ENCODE data around the gene KBTBD12. TPM values are rescaled to one million over a fixed set of nuclear protein-coding genes. Genes with fewer than 3 reads are reported as not detected.

Gene KBTBD12
- total RNA-seq, 1 donor from 2014 or later = 2.2 TPM

DNA sequence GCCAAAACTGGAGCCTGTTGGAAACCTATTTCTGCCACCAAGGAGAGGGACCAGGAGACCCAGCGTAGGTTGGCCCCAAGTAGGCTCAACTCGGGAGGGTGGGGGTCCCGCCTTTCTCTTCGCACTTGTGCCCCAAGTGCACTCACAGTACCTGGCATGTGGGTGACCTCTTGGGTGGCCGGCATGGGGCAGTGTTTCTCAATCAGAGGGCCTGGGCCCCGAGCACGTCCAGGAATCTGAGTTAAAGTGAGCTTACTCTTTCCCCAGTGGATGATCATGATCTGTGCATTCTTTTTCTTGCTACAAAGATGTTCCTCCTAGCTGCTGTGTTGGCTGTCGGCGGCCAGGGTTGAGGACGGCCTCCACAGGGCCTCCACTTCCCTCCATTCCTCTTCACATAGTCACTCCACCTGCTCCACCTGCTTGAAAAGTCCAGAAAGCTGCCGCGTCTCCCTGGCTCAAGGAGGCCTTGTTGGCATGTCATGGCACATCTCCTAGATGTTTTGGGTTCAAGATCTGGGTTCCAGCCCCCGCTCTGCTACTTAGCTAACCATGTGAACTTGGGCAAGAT, 70.7 kb downstream of the KBTBD12 start:
- no peak for DNase-seq (ENCODE audit: low read depth)

DNA sequence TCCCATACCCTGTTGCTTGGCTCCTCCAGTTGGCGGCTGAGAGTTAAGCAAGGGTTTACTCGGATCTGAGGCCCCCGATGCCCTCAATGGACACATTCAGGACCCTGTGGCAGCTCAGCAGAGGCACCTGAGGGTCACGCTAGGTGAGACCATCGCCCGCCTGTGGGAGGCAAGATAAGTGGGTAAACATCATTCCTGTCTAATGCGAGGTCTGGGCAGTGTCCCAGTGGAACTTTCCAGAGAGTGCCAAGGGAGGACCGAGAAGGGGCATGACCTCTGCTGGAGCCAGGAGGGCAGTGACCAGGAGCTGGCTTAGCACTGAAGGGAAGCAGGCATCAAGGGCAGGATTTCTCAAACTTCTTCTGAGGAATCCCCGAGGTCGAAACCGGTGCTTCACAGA, 71.8 kb downstream of the KBTBD12 start:
- no peak for DNase-seq (ENCODE audit: low read depth)

DNA sequence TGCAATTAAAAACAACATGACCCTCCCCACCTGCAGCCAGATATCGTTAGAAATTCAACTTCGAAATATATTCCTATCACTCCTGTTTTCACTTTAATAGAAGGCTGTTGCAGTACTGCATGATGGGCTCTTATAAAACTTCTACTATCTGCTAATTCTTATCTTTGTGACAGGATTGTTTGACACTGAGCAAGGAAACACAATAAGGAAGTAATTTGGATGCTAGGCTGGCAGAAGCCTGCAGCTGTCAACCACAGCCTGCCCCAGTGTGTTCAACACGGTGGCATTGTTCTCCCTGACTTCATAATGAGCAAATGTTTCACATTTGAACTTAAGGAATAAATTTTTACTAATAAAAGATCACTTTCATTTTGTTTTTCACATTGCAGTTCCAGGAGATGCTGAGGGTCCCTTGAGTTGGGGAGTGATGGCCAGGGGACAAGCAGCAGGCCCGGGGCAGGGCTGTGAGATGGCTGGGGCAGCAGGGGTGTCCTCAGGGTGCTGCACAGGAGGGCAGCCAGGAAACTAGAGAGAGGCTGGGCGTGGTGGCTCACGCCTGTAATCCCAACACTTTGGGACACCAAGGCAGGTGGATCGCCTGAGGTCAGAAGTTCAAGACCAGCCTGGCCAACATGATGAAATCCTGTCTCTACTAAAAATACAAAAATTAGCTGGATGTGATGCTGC, 72.4 kb downstream of the KBTBD12 start:
- DNase-seq (ENCODE audit: low read depth) = no peak

DNA sequence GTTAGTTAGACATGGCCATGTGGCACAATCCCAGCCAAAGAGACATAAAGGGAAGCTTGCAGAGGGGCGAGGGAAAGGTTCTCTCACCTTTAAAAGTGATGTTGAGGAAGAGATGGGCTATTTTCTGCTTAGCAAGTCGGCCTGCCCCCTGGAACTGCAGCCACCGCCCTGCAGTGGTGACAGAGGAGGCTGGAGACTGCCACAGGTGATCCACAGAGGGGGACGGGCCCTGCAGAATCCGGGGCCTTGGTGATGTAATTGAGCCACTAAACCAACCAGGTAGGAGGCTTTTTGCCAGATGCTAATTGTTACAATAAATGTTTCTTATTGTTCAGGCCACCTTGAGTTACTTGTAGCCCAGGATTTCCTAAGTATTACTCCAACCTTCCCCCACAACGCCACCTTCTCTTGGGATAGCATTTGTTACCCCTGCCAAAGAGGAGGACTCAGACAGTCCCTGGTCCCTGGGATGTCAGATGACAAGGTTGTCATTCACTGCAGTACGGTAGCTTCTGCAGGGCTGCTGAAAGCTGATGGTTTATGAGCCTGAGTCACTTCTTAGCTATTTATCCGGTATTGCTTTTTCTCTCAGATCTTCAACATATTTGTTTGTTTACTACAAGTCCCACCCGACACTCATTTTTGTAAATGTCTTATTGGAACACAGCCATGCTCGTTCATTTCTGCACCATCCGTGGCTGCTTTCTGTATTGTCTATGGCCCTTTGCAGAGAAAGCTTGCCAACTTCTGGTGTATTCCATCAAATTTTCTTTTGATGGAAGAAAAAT, 73.9 kb downstream of the KBTBD12 start:
- DNase-seq (ENCODE audit: low read depth) = no peak

DNA sequence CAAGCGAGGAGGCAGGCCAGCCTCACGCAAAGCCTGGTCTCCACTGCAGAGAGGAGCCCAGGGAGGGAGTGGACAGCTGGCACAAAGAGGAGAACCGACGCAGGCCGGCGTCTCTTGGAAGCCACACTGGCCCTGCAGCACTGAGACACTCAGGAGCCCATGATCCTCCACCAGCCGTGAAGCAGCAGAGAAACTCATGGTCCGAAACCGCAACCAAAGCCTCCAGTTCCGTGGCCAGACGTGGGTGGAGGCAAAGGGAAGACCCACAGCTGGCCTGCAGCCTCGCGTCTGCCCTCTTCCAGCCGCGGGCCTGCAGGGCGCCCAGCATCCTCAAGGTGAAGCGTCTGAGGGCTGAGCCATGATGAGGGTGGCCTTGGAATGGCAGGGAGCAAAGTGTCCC, 75.0 kb downstream of the KBTBD12 start:
- no peak for DNase-seq (ENCODE audit: low read depth)

DNA sequence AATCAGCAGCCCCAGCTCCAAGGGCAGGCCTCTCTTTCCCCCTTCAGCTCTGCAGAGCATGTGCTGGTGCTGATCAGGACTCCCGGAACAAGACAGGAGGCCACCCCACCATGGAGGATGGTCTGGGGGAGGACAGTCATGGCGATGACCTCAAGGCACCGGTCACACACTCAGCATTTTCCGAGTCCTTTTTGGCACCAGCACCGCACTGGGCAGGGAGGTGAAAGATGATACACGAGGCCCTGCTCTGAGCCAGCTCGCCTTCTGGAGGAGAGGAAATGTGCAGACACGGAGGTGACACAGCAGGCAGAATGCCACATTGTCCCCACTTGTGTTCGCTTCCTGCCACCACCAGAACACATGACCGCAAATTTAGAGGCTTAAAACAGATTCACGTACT, 75.4 kb downstream of the KBTBD12 start:
- DNase-seq (ENCODE audit: low read depth) = no peak

DNA sequence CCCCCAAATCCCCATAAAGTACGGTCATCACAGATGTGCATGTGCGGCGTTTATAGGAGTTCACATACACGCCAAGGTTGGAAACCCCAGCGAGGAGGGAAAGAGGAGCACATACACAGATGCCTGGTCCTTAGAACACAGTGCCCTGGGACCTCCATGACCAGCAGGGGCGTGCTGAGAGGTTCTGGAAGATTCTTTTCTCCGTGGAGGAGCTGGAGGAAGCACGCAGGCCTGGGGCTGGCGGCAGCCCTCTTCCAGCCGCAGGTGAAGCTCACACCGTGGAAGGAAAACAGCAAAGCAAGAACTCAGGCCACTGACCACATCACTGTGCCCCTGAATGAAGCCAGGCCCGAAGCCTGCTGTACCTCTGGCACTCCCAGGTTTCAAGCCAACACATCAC, 76.2 kb downstream of the KBTBD12 start:
- DNase-seq (ENCODE audit: low read depth) = no peak

DNA sequence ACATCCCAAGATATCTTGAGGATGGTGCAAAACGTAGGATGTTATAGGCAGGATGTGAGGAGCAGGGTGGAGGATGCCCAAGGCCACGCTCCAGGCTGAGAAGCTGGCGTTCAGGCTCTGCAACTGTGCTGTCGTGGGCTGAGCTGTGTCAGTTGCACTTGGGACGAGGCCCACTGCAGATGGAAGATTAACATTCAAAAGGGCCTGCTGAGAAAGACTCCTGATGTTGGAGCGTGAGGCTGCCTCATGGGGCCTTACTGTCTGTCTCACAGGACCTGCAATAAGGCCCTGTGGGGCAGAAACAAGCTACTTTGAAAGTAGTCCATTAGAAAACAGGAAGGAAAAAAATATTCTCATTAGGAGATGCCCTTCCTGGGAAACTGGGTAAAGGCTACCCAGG, 76.6 kb downstream of the KBTBD12 start:
- DNase-seq (ENCODE audit: low read depth) = no peak

DNA sequence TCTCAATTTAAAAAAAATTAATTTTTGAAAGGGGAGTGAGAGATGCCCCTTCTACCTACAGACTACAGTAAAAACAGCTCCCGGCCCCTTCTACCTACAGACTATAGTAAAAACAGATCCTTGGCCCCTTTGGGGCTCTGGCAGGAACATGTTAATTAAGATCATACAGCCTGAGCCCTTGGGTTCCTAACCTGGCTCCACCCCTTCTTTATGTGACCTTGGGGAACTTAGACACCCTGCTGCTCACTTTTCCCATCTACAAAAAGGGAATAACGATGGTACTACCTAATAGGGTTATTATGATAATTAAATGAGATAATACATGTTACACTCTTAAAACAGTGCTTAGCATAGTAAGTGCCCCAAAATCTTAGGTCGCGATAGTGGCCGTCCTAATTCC, 77.1 kb downstream of the KBTBD12 start:
- DNase-seq (ENCODE audit: low read depth) = no peak

DNA sequence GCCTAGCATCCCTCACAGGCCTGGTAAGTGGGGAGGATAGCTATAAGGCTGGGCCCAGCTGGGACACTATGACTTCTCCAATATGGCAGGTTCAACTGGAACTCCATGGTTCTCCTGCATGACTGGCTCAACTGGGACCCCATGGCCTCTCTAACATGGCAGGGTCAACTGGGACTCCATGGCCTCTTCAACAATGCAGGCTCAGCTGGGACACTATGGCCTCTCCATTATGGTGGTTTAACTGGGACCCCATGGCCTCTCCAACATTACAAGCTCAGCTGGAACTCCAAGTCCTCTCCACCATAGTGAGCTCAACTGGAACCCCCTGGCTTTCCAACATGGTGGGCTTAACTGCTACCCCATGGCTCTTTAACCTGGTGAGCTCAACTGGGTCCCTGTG, 79.0 kb downstream of the KBTBD12 start:
- DNase-seq (ENCODE audit: low read depth) = no peak

DNA sequence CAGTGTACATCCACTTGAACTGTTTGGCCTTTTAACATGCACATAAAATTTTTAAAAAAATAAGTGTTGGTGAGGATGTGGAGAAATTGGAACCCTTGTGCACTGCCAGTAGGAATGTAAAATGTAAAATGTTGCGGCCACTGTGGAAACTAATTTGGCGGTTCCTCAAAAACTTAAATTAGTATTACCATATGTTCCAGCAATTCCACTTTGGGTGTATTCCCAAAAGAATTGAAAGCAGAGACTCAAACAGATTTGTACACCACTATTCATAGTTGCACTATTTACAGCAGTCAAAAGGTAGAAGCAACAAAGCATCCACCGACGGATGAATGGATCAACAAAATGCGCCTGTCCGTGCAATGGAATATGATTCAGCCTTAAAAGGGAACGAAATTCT, 82.0 kb downstream of the KBTBD12 start:
- no peak for DNase-seq (ENCODE audit: low read depth)

DNA sequence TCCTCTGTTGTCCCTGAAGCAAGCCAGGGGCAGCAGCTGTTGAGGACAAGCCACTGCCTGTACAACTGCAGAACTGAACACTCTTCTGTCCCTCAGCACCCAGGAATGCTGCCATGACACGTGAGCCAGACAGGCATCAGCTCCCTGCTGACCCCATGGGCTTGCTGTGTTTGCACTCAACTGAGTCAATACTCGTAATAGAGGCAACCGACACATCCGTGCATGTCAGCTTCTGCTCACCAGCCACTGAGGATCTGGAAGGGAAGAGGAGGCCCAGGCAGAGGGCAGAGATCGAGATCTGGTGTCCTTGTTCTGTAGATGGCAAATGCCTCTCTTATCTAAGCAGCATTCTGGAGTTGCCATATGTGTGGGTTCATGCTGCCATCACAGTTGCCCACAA, 82.9 kb downstream of the KBTBD12 start:
- DNase-seq (ENCODE audit: low read depth) = no peak

DNA sequence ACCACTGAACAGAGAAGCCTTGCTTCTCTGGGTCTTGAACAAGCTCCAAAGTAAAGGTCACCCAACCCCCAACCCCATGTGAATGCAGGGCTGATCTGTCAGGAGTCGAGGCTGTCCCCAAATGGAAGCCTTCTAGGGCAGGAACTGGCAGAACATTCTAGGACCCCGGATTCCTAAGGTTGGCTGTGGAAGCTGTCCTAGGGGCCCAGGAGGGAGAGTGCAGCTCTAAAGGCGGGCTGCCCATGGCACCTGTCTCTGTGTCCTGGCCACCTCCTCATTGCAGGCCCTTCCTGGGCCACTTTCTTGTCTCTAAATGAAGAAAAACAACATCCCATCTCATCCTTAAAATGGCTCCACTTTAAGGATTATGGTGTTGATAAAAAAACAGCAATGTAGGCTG, 83.6 kb downstream of the KBTBD12 start:
- no peak for DNase-seq (ENCODE audit: low read depth)

DNA sequence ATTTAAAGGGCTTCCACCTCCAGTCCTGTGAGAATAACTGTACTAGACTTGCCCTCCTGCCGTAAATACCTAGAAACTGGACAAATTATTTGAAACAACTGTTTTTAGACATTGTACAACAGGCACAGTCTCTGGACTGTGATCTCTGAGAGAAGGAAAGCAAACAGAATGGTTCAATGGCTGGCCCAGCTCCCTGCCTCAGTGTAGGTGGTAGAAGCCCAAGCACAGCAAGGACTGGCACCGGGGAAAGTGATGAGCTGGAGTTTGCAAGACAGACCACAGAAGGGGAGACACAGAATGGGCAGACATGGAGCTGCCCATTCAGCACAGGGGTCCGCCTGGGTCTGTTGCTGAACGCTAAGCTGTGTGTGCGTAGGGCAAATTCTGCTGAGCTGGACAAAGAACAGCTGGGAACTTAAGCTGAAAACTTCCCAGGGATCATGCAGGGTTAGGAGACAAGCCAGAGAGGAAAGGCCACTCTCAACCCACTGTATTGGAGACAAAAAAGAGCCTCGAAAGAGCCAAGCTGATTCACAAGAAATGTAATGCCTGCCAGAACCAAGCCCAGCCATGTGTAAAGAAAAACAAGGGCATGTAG, 84.6 kb downstream of the KBTBD12 start:
- DNase-seq (ENCODE audit: low read depth) = peak; percentile 28

DNA sequence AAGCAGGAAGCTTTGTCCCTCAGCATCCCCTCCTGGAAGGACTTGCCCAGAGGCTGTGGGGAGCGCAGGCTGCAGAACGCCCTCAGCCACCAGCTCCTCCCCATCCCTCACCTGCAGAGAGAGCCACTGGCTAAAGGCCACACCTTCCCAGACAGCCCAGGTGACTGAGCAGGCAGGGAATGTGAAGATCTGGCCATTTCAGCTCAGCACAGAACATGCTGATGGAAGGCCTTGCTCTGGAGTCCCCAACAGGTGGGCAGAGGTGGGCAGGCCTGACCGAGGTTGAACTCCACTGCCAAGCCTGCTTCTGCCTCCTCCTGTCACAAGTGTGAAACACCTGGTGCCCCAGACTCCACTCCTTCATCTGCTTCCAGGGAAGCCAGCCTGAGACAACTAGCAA, 86.5 kb downstream of the KBTBD12 start:
- no peak for DNase-seq (ENCODE audit: low read depth)

DNA sequence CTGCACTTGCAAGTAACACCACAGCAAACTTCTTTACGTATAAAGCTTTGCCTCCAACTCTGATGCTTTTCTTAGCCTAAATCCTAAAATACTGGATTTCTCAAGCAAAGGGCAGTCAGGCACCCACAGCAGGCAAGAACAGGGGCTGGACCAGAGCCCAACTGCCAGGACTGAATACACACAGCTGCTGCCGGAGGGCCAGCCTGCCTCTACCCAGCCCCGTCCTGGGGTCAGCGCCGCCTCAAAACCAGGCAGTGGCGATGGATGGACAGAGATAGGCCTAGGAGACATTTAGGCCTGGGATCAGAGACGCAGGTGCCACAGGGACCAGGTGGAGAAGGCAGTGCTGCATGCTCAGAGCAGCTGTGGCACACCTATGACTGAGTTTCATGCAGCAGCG, 89.6 kb downstream of the KBTBD12 start:
- DNase-seq (ENCODE audit: low read depth) = no peak

DNA sequence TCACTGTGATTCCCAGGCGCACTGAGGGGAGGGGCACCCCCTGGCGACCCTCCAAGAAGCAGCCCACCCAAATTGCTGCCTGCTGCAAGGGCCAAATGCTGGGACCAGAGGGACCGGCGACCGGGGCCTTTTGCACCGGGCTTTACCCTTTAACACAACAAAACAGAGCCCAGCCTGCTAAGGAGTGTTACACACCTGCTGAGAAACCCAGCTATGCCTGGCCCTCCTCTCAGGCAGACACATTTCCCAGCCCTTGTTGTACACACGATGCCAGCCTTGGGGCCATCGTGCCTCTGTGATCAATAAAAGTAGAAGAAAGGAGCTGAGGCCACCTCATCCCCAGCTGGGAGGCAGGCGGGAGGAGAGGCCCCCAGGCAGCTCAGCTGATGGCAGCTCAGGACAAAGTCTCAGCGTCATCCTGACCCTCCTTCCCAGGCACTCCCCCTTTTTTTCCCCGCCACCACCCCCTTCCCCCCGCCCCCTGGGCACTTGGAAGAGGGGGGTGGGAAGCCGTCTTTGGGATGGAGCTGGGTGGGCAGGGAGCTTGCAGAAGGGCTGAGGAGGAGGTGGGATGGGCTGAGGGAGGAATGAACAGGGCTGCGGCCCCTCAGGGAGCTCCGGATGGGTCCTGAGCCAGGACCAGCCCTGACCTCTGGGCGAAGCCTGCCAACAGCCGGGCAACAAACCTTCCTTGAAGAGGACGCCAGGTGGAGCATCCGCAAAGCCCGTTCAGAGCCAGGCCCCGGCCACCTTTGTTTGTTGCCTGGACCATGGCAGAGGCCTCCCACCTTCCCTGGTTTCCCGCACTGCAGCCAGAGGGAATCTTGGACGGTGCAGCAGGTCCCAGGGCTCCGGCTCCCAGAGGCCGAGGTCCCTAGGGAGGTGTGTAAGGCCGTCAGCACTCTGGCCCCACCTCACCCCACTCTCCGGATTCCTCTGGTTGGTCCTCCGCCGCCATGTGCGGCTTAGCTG, 91.3 kb downstream of the KBTBD12 start:
- no peak for DNase-seq (ENCODE audit: low read depth)

DNA sequence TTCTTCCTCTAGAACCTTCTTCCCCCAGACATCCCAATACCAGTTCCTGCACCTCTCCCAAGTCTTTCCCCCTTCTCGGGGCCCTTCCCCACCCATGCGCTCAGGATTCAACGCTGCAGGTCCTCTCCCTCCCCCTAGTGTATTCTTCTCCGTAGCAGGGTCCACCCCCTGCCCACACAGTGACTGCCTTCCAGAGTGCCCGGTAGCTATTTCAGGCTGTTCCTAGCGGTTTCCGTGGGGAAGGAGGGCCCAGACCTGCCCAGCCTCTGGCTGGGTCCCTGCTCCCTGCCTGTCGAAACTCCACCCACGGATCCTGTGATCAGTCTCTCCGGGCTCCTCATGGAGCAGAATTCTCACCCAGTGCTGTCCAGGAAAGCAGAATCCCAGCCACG, 92.0 kb downstream of the KBTBD12 start:
- no peak for DNase-seq (ENCODE audit: low read depth)

DNA sequence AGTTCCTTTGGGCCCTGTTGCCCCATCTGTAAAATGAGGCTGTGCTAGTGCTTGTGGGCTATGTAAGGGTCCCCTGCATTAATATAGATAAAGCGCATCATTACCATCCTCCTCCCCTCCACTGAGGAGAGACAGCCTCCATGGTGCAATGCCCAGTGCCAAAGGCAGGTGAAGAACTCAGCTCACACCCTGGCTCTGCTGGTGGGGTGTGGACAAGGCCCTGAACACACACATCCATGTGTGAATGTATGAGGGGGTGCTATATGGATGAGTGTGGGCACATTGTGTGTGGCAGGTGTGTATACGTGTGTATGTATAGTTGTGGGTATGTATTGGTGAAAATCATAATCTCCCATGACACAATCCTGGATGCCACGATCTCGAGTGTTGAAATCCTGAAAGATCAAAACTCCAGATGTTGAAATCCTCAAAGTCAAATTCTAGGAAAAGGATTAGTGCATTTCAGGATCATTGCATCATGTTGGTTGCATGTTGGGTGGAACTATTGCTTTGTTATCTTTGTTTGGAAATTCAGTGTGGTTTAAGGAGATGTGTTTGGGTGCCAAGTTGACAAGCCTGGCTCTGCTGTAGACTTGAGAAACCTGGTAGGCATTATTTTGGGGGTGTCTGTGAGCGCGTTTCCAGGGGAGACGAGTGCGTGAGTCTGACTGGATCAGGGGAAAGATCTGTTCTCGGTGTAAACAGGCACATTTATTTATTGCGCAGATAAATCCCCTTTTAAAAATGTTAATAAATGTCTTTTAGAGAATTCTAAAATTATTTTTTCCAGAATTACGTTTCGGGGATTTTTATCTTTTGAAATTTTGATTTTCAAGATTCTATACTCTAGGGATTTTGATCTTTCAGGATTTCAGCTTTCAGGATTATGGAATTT, 95.2 kb downstream of the KBTBD12 start:
- peak; percentile 65 for DNase-seq (ENCODE audit: low read depth)

DNA sequence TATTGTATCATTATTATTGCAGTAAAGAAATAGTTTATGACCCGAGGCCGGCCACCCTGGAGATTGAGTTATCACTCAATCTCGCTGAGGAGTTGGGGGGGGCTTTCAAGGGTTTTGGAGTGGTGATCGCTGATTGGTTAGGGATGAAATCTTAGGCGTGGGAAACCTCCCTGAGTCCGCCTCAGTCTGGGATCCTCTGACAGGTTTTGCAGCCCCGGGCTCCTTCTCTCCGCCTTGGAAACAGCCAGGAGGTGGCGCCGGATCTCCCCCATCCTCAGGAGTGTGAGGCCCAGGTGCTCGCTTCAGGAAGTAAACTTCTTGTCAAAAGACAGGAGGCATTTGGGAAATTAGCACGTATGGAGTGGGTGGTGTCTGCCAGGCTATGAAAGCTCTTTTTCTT, 96.1 kb downstream of the KBTBD12 start:
- peak; percentile 53 for DNase-seq (ENCODE audit: low read depth)

DNA sequence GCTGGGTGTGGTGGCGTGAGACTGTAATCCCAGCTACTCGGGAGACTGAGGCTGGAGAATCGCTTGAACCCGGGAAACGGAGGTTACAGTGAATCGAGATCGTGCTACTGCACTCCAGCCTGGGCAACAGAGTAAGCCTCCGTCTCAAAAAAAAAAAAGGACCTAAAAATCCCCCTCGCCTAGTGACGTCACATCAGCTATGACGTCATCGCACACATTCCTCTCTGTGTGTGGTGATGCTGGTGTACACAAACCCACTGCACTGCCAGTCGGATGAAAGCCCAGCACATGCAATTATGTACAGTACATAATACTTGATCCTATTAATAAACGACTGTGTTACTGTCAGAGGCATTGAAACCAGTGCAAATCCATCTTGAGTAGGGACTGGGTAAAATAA, 97.0 kb downstream of the KBTBD12 start:
- DNase-seq (ENCODE audit: low read depth) = no peak

Measured in renal cortical epithelial cell (primary cell).